Measurements from ENCODE around the gene C4BPA. TPM values are rescaled to one million over a fixed set of nuclear protein-coding genes. Genes with fewer than 3 reads are reported as not detected.

The C4BPA gene
- total and polyA plus RNA-seq, 2 of the 4 experiments (the other 2 are of a cell fraction) = not detected

DNA sequence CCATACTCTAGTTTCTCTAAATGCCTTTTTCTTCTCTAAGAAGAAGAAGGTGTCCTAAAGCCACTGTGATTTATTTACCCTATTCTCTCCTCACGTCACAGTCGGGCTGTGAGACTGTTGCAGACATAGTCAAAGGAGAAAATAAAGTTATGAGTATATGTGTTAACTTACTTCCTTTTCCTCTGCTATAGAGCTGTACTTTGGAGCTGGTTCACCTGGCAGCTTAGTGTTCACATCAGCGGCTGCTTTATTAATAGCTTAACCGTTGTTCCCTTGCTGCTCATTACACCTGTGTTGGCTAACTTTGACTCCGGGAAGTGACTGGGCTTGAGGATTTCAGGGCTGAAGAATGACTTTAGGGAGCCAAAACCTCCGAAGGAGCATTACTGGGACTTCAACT lies 47.4 kb upstream of the C4BPA start:
- Histone ChIP-seq H2BK20ac (ENCODE audit: low read depth, low read length) (no peak overlapping the region), H2BK120ac (ENCODE audit: low read depth, low read length) (no peak overlapping the region), H2BK5ac (ENCODE audit: low read depth, low read length, poor library complexity, severe bottlenecking) (no peak overlapping the region), H3K9me3 (ENCODE audit: control insufficient read depth, insufficient read depth, low read length) (no peaks in the 10 kb centered on the region), H3K4ac (ENCODE audit: low read depth, low read length) (no peak overlapping the region), H2BK15ac (ENCODE audit: low read depth, low read length) (no peak overlapping the region), H3K27me3 (ENCODE audit: control insufficient read depth, insufficient read depth, low read length) (peaks cover 7% of the 10 kb centered on the region), H4K20me1 (ENCODE audit: insufficient read depth, low read length) (no peaks in the 10 kb centered on the region), H4K8ac (ENCODE audit: low read depth in 2 of 2, low read length in 2 of 2) (no peak overlapping the region), H3K4me2 (ENCODE audit: low read depth, low read length) (no peak overlapping the region), H3K18ac (ENCODE audit: low read depth, low read length) (no peak overlapping the region), H3K56ac (ENCODE audit: extremely low read depth, insufficient read depth, low read length) (no peak overlapping the region), H4K91ac (ENCODE audit: insufficient read depth, low read depth, low read length) (no peak overlapping the region), H4K5ac (ENCODE audit: low read depth, low read length) (no peak overlapping the region), H2AFZ (replicated peaks; ENCODE audit: low read length, poor library complexity) (no peak overlapping the region), H3K4me1 (ENCODE audit: control insufficient read depth, insufficient read depth, low read length) (no peaks in the 10 kb centered on the region), H2AK9ac (replicated peaks; ENCODE audit: low read depth, low read length, poor library complexity) (no peak overlapping the region), H3K4me3 (ENCODE audit: insufficient read depth, low read depth, low read length) (no peak overlapping the region), H3K9me1 (ENCODE audit: insufficient read depth, low read length) (no peaks in the 10 kb centered on the region), H3K79me1 (ENCODE audit: low read depth in 1 of 2, low read length in 2 of 2) (no peaks in the 10 kb centered on the region), H3K23ac (ENCODE audit: low read depth, low read length) (no peak overlapping the region), H3K9ac (ENCODE audit: low read depth, low read length) (no peak overlapping the region), H3K14ac (replicated peaks; ENCODE audit: low read depth, low read length) (no peak overlapping the region), H3K36me3 (ENCODE audit: control insufficient read depth, insufficient read depth, low read length) (no peaks in the 10 kb centered on the region), H3K27ac (ENCODE audit: insufficient read depth, low read length) (no peak overlapping the region), H2AK5ac (ENCODE audit: low read depth, low read length) (no peak overlapping the region)
- ATAC-seq (ENCODE audit: low read depth) (no peak), DNase-seq (no peak)
- BruUV-seq (replicated peaks) = no TSS peak
- dilution Hi-C loops (cut with HindIII; ENCODE audit: low sequenced_read_pairs, unreplicated experiment) = no loop called here
- 83% methylated on average over 3 of the region's 6 CpGs; no CpG with 5 or more reads in 1 of the 2 experiments for WGBS, 2 experiments (ENCODE audit: extremely low coverage in 2 of 2, insufficient read length in 1 of 2)
- intact Hi-C loops (cut with micrococcal nuclease) = no loop called here
- POLR2A ChIA-PET (ENCODE audit: unreplicated experiment) = no interaction called here
- in situ Hi-C loops (cut with MboI; ENCODE audit: low sequenced_read_pairs) = no loop called here
- CTCF ChIA-PET = no interaction called here
- TF ChIP-seq MAZ (IDR thresholded peaks at IDR 0.05; ENCODE audit: borderline replicate concordance, low read depth, low read length) (no peak), RAD21 (IDR thresholded peaks at IDR 0.05; ENCODE audit: low read length) (no peak), FOS (IDR thresholded peaks at IDR 0.05; ENCODE audit: low read depth, low read length) (no peak), RFX5 (IDR thresholded peaks at IDR 0.05; ENCODE audit: low read depth, low read length) (no peak), BHLHE40 (IDR thresholded peaks at IDR 0.05; ENCODE audit: low read depth, low read length) (no peak), CEBPB (IDR thresholded peaks at IDR 0.05; ENCODE audit: low read depth, low read length) (no peak), SMC3 (IDR thresholded peaks at IDR 0.05; ENCODE audit: low read depth, low read length) (no peak), POLR2A (IDR thresholded peaks at IDR 0.05; ENCODE audit: low read depth, low read length) (no peak), RCOR1 (IDR thresholded peaks at IDR 0.05; ENCODE audit: insufficient replicate concordance, low read length) (no peak)
- TF ChIP-seq, protein P1, sequence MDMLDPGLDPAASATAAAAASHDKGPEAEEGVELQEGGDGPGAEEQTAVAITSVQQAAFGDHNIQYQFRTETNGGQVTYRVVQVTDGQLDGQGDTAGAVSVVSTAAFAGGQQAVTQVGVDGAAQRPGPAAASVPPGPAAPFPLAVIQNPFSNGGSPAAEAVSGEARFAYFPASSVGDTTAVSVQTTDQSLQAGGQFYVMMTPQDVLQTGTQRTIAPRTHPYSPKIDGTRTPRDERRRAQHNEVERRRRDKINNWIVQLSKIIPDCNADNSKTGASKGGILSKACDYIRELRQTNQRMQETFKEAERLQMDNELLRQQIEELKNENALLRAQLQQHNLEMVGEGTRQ (IDR thresholded peaks at IDR 0.05; ENCODE audit: low read depth, low read length) = no peak
- TF ChIP-seq, protein P2, sequence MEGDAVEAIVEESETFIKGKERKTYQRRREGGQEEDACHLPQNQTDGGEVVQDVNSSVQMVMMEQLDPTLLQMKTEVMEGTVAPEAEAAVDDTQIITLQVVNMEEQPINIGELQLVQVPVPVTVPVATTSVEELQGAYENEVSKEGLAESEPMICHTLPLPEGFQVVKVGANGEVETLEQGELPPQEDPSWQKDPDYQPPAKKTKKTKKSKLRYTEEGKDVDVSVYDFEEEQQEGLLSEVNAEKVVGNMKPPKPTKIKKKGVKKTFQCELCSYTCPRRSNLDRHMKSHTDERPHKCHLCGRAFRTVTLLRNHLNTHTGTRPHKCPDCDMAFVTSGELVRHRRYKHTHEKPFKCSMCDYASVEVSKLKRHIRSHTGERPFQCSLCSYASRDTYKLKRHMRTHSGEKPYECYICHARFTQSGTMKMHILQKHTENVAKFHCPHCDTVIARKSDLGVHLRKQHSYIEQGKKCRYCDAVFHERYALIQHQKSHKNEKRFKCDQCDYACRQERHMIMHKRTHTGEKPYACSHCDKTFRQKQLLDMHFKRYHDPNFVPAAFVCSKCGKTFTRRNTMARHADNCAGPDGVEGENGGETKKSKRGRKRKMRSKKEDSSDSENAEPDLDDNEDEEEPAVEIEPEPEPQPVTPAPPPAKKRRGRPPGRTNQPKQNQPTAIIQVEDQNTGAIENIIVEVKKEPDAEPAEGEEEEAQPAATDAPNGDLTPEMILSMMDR (conservative IDR thresholded peaks at IDR 0.05; ENCODE audit: low read depth, low read length) = no peak
- TF ChIP-seq, protein P3, sequence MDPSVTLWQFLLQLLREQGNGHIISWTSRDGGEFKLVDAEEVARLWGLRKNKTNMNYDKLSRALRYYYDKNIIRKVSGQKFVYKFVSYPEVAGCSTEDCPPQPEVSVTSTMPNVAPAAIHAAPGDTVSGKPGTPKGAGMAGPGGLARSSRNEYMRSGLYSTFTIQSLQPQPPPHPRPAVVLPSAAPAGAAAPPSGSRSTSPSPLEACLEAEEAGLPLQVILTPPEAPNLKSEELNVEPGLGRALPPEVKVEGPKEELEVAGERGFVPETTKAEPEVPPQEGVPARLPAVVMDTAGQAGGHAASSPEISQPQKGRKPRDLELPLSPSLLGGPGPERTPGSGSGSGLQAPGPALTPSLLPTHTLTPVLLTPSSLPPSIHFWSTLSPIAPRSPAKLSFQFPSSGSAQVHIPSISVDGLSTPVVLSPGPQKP (IDR thresholded peaks at IDR 0.05; ENCODE audit: borderline replicate concordance, low read depth, low read length) = no peak

Data from IMR-90 (cell line).